GM19023 (cell line): ENCODE measurements around the gene PLEKHA7.
A peak's percentile ranks its signal among the peaks of the same experiment; 100 is the strongest.
"Not testable (repeated sequence)": the region's sequence is repeated elsewhere in the genome, so short reads cannot be mapped to it uniquely, and the experiment has no call there.

ENCODE experiments used
- ATAC-seq: cut with Tn5 transposase; IDR thresholded peaks from one replicate; pipeline ENCODE4 v1.9.1; 2021; ENCODE audit warnings: mild to moderate bottlenecking, moderate library complexity; ENCODE audit not compliant: unreplicated experiment

Gene PLEKHA7

DNA sequence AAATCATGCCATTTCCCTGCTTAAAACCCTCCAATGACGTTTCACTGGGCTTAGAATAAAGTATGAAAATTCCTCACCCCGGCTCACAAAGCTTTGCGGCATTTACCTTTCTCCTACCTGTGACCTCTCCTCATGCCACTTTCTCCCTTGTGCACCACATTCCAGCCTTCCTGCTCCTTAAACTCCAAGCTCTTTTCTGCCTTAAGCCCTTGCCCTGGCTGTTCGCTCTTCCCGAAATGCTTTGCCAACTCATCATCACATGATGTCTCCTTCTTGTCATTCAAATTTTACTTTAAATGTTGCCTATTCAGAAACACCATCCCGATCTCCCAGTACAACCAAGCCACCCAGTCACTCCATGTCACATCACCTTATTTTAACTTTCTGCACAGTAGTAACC lies 2.0 kb downstream of the PLEKHA7 start:
- no peak for ATAC-seq

DNA sequence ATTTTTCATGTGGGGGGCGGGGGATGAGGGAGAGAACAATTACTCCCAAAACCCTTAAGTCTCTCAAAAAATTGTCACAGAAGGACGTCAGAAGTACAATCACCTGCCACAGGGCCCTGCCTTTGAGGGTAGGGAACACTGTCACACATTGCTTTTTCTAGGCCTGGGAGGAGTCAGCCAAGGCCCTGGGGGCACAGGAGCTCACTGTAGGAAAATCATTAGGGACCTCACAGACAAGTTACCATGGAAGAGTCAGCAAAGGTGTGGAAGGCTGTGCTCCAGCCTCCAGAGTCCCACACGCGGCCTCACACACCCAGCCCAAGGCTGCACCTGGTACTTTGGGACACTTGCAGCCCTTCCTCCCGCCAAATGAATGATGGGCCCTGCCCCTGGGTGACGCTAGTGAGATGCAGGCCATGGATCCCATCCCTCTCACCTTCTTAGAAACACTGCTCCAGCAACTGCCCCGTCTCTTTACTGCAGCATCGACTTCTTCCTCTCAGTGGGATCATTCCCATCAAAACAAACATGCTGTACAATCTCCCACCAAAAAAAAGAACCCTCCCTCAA lies 3.3 kb downstream of the PLEKHA7 start:
- ATAC-seq = no peak

DNA sequence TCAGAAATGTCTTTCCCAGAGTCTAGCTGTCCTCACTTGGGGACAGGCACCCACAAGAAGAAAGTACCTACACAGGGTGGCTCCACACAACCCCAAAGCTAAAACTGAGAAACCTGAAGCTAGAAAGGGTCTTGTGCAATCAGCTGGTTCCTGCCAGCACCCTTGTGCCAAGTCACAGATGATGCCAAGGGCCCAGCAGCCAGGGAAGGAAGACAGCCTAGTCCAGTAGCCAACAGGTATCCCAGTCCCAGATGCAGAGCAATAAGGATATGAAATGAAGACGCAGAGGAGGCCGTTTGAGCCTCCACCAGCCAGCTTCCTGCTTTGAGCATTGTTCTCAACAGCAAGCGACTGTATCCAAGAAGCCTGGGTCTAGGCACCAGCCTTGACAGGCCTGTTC lies 6.1 kb downstream of the PLEKHA7 start:
- ATAC-seq = no peak

DNA sequence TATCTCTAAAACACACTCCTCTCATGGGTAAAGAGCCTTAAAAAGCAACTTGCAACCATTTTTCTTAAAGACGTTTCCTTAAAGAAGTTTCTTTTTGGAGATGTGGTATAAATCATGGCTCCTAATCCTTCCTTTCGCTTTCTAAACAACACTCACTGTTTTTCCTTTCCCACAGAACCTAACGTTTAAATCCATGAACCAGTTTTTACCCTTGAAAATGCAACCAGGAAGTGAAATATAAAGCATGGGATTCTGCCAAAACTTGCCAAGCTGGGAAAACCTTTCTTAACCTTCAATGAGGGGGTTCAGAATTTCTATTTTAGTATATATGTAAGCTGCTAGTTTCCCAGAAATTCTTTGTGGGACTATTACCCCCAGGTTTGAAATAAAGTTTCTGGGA lies 8.6 kb downstream of the PLEKHA7 start:
- no peak for ATAC-seq

DNA sequence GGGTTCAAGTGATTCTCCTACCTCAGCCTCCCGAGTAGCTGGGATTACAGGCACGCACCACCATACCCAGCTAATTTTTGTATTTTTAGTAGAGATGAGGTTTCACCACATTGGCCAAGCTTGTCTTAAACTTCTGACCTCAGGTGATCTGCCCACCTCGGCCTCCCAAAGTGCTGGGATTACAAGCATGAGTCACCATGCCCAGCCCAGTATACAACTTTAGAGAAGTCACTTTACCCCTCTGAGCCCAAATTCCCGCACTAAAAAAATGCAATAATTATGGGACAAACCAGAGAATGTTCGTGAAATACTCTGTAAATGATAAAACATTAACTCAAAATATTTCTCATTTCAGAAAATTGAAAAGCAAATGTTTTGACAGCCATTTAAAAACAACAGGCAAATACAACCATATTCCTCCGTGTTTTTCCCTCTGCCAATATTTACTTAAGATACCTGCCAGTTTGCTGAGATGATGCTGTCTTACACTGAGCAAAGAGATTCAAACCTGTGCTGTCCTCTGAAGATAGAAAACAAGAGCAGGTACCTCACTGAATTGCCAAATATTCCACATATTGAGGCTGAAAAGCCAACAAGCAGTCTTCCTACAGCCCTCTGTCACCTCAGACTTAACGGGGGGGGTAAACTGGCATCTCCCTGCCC lies 9.6 kb downstream of the PLEKHA7 start:
- no peak for ATAC-seq

DNA sequence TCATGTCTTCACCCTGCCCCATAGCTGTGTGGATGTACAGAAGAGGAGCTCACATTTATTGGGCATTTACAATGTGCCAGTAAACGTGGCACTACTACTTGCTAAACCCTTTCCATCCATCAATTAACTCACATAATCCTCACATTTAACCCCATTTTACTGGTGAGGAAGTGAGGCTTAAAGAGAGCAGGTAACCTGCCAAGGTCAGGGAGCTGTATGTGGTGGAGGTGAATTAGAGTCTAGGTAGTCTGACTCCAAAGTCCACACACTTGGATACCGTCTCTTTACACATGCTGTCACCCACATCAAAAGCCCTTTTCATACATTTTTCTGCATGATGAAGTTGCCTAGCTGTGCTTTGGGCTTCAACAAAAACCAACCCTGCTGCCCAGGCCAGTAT lies 10.8 kb downstream of the PLEKHA7 start:
- ATAC-seq = no peak

DNA sequence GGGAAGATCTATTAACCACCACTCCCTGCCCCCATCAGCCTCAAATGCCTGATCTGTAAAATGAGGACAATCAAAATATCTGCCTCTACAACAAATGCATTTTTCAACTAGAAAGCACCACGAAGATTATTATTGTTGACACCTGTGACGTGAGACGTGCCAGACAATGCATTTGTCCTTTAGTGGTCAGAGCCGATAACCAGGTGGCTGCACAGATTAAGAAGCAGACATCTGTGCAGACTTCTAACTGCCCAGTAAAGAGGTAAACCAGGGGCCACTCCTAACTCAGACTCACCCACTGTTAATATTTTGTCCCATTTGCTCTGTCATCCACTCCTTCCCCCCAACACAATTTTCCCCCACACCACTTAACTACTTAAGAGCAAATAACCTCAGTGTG lies 11.7 kb downstream of the PLEKHA7 start:
- no peak for ATAC-seq

DNA sequence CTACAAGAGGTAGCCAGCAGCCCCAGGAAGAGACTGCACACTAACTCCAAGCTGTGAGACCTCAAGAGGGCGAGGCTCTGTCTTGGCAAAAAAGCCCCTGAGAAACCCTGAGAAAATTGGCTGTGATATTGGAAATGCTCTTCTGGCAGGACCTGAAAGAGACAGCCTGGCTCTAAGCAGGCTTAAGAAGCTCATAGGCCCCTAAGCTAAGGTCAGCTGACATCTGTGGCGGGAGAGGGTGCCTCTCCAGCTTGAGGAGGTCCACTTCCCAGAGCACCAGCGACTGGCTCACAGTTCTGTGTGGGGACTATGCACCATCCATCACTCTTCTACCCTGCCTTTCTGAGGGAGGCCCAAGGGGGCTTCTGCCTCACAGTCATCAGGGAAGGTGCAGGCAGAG lies 12.4 kb downstream of the PLEKHA7 start:
- ATAC-seq = no peak

DNA sequence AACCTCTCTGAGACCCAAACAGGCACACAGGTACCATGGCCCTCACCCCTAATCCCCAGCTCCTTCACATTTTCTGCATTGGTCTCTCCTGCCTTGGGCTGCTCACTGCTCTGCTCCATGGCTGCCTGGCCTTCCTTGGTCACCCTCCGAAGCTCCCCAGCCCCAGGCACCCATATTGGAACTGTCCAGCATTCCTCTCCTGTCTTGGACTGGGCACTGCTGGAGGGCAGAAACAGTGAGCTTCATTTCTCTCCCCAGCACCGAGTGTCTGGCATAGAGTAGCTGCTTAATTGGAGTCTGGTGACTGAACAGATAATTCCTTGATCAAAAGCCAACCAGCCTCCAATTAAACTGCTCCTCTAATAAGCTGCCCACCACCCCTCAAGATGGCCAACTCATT lies 13.2 kb downstream of the PLEKHA7 start:
- no peak for ATAC-seq

DNA sequence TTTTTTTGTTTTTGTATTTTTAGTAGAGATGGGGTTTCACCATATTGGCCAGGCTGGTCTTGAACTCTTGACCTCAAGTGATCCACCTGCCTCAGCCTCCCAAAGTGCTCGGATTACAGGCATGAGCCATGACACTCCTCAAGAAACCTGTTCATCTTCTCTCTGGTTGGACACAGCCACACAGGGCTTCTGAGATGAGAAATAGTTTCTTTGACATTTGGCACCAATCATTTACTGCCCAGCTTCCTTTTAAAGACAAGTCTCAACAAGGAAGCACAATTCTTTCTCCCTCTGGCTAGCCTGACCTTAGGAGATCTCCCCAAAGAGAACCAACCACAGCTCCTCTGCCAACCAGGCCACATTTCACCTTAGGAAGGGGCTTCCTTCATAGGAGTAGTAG lies 14.0 kb downstream of the PLEKHA7 start:
- ATAC-seq = not testable (repeated sequence)

DNA sequence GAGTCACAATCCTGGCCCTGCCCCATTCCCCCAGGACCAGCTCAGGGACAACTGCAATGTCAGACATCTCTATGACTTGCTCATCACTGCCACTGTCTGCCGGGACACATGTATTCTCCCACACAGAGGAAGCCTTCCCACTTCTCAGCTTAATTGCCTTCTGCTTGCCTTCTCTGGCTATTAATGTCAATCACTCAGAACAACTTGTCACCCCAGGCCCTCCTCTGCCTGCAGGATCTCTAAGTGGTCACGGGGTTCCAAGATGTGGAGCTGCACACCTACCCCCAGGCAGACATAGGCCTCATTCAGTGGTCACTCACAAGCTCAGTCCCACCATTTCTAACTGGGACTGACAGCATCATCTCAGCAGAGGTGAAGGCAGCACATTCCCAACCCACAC lies 15.1 kb downstream of the PLEKHA7 start:
- ATAC-seq = no peak

DNA sequence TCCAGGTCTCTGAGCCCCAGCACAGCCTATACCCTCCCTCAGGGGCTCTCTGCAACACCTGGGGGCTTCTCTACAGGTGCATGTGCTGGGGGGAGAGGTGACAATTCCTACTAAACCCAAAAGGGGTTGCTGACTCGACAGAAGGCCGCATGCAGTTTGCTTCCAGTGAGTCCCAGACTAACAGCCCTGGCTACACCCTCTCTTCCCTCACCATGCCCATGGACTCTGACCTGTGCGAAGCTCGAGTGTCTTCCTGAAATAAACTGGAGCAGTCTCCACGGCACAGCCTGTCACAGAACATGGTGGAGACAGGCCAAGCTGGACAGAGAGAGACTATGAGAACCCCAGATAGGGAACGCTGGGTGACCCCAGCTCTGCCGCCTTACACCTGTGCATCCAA lies 16.6 kb downstream of the PLEKHA7 start:
- ATAC-seq = no peak

DNA sequence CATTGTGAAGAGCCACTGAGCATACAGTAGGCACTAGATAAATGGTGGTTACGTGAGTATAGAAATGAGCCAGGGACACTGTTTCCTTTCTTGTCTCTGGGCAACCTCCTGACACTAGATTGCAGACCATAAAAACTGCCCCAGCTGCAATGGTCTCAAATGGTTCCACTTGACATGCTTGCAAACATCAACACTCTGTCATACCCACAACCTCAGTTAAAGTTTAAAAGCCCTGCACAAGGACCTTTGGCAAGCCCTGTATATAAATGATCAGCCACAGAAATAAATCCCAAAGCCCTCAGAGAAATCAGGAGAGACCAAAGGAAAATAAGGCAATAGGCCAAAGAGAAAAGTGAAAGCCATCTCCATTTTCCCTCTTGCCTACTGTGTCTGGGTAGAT lies 20.7 kb downstream of the PLEKHA7 start:
- ATAC-seq = no peak

DNA sequence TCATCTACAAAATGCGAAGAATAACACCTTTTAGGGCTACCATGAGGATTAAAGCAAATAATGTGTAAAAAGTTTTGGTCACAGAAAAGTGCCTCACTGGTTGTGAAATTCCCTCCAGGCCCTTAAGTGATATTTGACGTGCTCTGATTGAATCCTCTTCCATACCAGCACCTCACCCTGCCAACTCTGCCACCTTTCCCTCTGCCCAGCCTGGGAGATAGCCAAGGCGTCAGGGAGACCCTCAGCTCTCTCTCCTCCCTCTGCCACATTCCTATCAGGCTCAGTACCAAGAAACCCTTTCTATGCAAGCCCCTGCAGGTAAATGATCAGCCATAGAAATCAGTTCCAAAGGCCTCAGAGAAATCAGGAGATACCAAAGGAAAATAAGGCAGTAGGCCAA lies 21.4 kb downstream of the PLEKHA7 start:
- no peak for ATAC-seq

DNA sequence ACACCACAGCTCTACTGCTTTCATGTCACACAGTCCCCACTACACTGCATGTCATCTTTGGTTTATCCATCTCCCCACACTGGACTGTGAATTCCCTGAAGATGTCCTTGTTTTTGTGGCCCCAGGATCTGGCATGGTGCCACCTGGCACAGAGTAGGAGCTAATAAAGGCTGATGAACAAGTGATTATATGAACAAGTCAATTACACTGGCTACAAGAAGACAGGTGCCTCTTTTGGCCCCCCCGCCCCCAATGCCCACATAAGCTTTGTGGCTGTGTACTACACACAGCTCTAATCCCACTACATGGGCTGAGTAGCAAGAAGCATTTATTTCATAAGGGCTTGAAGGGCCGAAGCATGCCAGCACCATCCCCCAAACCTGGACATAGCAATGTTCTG lies 24.7 kb downstream of the PLEKHA7 start:
- no peak for ATAC-seq

DNA sequence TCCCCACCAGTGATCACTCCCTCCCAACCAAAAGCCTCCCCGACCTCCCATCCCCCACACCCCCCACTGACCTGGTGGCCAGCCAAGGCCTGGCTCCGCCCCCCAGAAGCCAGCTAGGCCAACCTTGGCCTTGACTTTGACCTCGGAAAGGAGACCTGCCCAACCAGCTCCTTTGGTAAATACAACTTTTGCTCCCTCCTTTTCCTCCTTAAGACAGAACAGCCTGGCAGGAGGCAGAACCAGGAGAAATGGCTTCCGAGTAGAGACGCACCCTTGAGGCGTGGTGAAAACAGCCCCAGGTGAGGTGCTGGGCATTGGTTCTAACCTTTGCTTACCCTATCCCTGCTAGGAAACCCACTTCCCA lies 27.0 kb downstream of the PLEKHA7 start:
- no peak for ATAC-seq

DNA sequence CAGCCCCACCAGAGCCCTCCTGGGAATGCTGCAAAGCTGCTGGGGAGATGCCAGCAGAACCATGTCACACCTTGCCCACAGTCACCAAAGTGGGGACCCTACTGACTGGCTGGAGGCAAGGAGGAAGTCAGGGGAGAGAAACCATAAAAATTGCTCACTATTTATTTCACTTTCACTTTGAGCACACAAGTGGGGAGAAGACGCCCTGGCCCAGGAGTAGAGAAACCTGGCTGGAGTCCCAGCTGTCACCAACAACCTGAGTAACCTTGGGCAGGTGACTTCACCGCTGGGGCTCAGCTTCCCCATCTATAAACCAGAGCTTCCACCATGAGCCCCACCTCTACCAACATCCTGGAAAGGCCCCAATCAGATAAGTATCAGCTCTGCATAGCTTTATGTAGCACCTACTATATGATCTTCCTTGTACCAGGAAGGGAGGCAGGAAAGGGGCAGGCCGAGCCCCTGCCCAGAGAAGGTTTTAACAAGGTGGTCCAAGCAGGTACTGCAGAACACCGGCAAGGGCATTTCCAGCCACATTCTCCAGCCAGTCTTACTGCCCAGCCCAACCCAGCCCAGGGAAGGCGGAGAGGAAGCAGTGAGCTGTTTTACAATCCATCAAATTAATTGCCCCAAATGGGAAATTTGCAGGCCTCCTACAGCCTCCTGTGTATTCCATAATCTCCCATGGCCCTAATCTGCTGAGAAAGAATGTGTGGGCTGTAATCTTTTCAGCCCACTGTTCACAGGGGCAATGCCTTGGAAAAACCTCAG lies 27.6 kb downstream of the PLEKHA7 start:
- peak; percentile 94 for ATAC-seq

DNA sequence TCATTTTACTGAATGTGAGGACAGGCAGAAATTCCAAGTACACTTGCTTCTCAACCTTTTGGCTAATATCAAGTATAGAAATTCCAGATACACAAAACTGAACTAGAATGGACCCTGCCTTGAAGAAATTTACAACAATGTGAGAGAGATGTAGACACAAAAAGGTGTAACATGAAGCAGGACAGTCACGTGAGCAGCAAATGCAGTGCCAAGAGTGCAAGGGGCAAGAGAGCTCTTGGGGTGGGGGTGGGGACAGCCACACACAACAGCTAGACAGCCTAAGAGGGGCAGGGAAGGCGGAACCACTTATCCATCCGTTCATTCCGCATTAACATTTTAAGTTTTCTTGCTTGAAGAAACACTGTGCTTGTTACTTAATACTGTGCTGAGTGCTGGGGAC lies 28.9 kb downstream of the PLEKHA7 start:
- ATAC-seq = no peak

DNA sequence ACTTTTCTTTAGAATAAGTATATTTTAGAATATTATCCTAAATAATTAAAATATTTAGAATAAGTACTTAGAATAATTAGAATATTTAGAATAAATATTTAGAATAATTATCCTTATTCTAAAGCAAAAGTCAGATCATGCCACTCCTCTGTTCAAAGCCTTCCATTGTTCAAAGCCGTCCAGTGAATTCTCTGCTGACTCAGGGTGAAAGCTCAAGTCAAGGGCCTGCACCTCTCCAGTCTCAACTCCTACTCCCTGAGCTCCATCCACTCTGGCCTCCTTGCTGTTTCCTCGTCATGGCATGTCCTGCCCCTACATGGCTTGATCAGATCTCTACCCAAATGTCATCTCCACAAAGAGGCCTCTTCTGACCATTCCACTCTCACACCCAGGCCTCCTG lies 30.0 kb downstream of the PLEKHA7 start:
- ATAC-seq = no peak

DNA sequence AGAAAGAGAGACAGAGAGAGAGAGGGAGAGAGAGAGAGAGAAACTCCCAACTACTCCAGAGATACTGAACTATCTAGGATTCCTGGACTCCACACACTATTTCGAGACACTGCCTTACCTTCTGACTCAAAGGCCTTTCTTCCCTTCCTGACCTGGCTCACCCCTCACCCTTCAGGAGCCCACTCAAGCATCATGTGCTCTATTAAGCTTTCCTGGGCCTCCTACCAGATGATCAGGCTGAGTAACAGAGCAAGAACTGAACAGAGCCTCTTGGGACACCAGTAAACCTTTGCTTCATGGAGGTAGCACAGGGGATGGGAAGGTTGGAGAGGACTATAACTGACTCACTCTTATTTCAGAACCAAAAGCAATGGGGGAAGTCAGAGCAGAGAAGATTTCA lies 31.4 kb downstream of the PLEKHA7 start:
- ATAC-seq = no peak

DNA sequence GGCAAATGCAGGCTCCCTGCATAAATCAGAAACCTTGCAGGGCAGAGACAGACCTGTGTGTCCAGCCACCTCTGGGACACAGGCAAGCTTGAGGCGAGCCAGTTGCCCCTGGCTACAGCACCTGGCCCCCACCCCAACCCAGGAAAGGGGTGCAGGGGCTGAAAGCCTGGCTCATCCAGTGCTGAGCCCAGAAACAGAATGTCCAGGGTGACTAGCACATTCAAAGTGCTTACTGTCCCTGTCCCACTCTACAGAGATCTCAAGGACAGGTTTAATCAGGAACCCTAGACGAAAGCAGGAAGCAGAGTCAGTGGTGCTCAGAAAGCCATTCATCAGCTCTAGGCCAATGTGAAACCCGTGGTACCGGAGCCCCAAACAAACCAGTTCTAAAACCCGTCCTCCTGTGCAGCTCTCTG lies 31.9 kb downstream of the PLEKHA7 start:
- no peak for ATAC-seq

DNA sequence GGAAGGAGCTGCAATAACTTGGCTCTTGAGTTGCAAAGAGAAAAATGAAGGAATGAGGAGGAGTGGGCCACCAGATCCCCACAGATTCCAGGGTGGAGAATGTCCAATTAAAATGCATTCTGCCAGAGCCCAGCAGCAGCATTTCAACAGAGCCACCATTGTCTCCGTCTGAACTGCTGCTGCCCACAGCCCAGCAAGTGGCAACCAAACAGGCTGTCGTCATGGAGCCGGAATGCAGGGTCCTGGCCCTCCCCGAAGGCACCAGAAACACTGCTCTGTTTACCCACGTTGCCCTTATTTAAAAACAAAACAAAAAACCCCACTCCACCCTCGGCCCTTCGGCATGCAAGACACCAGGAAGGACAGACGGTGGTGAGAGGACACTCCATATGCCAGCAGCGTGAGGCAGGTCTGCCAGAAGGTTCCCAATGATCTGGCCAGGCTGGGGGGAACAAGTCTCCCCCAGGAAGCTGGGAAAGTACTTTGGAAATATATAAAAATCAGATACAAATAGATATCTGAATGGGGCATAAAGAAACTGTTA lies 32.5 kb downstream of the PLEKHA7 start:
- ATAC-seq = no peak
